ENCODE measurements around the gene LKAAEAR1.
"Not testable (repeated sequence)": the region's sequence is repeated elsewhere in the genome, so short reads cannot be mapped to it uniquely, and the experiment has no call there.

The LKAAEAR1 gene, protein sequence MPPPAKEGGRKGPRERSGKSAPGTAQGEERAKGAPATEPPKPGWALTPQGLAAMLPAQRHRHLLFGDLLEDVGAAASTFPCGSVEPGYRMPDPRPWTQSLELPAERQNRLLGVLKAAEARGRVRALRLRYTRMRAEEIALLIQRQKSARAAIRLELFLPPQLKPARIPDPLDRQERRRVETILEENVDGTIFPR

DNA sequence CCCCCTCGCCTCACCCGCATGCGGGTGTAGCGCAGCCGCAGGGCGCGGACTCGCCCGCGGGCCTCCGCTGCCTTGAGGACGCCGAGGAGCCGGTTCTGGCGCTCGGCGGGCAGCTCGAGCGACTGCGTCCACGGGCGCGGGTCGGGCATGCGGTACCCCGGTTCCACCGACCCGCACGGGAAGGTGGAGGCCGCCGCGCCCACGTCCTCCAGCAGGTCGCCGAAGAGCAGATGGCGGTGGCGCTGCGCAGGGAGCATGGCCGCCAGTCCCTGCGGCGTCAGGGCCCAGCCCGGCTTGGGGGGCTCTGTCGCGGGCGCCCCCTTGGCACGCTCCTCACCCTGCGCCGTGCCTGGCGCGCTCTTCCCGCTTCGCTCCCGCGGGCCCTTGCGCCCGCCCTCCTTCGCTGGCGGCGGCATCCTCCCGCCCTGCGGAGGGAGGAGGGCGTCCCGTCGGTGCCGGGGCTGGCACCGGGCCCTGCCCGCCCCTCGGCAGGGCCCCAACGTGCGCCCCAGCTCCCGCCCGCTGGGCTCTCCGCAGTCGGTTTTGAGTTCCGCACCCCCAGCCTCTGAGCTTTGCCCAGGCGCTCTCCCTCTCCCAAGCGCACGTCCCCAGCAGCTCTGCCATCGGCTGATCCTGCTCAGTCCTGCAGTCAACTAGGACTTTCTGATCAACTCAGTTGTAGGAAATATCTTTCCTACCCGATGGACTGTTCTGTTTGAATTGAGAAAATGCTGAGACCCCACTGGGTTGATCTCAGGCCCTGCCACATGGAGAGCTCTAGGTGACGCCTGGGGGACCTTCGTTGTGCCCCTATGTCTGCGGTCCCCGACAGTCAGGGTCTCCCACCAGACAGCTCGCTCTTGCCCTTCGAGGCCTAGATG lies at the start of gene LKAAEAR1:
TSS of gene LKAAEAR1 (minus strand) at position 595 of the 881 bp plus-strand sequence. CDS start at position 416, 179 bp downstream.
- DNase-seq, result no peak

DNA sequence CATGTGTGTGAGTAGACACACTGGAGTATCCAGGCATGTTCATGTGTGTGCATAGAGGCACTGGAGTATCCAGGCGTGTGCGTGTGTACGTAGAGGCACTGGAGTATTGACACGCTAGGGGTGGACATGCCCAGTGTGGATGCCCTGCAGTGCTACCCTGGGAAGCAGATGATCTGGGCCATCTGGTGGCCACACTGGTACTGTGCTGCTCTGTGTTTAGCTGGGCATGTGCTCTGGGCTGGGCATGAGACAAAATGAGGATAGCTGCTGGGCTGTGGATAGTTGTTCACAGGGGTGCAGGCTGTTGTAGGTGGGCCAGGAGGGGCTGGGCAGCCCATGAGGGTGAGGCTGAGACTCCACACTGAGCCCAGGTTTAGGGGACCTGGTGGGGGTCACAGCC lies 47.2 kb upstream of the LKAAEAR1 start:
- DNase-seq, result no peak

DNA sequence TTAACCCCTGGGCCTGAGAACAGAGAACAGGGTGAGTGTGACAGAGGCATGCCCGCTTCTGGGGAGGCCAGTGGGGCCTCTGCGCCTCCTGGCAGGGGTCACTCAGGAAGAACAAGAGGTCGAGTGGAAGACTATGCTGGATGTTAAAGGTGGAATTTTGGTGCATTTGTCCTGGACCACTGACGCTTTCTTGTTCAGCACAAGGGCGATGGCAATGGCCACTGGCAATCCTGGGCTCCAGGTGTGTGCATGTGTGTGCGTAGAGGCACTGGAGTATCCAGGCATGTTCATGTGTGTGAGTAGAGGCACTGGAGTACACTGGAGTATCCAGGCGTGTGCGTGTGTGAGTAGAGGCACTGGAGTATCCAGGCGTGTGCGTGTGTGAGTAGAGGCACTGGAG lies 46.7 kb upstream of the LKAAEAR1 start:
- DNase-seq, result no peak

DNA sequence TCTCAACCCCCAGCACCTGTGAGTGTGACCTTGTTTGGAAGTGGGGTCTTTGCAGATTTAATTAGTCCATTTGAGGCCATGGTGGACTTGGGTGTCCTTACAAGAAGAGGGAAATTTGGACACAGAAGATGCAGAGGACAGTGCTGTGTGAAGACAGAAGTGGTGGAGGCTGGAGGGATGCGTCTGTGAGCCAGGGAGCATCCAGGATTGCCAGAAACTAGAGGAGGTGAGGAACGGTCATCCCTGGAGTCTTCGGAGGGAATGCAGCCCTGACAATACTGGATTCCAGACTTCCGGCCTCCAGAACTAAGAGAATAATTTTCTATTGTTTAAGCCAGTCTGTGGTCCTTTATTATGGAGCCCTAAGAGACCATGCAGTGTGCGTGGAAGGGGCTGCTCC lies 46.1 kb upstream of the LKAAEAR1 start:
- DNase-seq, result no peak

DNA sequence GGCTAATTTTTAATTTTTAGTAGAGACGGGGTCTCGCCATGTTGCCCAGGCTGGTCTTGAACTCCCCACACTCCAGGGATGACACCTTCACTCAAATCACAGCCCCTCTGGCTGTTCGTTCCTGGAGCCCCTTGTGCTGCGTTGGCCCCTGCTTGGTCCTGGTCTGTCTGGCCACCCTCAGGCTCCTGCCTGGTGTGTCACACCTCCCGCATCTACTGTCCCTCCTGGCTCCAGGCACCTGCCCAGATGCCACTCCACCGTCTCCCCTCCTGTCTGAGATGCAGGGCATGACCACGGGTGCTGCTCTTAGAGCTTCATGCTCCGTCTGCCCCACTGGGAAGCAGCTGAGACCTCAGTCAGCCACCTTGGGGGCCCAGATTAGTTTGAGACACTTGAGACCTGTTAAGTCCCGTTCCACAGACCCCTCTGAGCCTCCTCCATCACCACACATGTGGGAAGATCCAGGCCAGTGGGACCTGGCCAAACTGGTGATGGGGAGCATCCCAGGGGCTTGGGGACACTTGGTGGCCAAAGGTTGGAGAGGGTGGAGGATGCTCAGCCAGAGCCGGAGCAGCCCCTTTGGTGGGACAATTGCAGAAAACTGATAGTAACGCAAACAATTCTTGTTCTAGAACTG lies 45.1 kb upstream of the LKAAEAR1 start:
- DNase-seq, result no peak

DNA sequence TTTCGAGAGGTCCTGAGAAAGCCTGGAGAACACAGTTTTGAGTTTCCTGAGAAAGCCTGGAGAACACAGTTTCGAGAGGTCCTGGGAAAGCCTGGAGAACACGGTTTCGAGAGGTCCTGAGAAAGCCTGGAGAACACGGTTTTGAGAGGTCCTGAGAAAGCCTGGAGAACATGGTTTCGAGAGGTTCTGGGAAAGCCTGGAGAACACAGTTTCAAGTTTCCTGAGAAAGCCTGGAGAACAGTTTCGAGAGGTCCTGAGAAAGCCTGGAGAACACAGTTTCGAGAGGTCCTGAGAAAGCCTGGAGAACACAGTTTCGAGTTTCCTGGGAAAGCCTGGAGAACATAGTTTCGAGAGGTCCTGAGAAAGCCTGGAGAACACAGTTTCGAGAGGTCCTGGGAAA lies 39.3 kb upstream of the LKAAEAR1 start:
- DNase-seq, result not testable (repeated sequence)

DNA sequence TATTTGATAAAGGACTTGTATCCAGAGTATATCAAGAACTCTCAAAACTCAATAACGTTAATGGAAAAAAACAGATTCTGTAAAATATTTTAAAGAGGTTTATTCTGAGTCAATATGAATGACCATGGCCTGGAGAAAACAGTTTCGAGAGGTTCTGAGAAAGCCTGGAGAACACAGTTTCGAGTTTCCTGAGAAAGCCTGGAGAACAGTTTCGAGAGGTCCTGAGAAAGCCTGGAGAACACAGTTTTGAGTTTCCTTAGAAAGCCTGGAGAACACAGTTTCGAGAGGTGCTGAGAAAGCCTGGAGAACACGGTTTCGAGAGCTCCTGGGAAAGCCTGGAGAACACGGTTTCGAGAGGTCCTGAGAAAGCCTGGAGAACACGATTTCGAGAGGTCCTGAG lies 38.7 kb upstream of the LKAAEAR1 start:
- DNase-seq, result not testable (repeated sequence)

DNA sequence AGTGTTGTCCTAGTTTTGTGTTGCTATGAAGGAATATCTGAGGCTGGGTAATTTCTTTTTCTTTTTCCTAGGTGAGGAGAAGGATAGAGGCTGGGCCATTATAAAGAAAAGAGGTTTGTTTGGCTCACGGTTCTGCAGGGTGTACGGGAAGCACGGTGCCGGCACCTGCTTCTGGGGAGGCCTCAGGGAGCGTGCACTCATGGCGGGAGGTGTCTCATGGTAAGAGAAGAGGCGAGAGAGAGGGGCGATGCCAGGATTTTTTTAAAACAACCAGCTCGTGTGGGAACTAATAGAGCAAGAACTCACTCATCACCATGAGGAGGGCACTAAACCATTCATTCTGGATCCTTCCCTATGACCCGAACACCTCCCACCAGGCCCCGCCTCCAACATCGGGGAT lies 37.4 kb upstream of the LKAAEAR1 start:
- no peak for DNase-seq

DNA sequence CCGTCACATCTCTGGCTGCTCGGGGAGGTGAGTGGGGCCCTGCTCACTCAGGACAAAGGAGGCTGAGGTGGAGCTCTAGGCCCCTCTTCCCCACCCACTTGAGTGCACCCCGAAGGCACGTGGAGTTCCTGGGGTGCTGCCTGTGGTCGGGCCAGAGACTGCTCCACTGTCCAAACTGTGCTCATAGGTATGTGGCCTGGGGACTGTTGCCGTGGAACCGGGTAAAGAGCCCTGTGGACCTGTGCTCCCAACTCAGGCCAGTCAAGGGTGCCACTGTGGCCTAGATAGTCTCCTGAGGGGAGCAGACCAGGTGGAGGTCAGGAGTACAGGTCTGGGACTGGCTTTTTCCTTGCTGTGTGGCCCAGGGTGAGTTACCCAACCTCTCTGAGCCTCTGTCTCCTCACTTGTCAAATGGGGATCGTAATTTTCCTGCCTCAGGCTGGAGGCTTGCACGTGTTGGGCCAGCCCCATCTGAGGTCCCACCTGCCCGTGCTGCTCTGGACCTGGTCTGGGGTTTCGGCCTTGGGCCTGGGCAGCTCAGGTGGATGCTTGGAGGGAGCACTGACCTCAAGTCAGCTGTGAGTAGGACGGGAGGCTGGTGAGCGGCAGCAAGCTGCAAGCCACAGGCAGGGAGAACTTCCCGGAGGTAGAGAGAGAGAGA lies 35.6 kb upstream of the LKAAEAR1 start:
- DNase-seq, result no peak

DNA sequence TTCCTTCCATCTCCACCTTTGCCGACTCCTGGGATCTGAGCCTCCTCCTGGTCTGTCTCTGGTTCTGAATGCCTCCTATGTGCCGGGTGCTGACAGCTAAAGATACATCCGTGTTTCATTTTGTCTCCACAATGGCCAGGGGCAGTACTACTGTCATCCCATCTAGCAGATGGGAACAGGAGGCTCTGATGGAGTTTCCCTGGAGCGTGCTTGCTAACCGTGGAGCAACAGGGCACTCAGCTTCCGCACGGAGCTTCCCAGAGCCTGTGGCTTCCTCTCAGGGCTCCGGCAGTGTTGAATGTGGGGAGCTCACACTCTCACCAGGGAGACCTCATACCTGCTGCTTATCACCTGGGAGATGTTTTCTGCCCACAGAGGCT lies 35.1 kb upstream of the LKAAEAR1 start:
- DNase-seq, result no peak

DNA sequence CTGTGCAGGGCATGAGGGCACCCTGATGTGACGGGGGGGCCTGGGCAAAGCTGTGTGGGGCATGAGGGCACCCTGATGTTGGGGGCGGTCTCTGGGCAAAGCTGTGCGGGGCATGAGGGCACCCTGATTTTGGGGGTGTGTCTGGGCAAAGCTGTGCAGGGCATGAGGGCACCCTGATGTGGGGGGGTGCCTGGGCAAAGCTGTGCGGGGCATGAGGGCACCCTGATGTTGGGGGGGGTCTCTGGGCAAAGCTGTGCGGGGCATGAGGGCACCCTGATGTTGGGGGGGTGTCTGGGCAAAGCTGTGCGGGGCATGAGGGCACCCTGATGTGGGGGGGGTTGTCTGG lies 33.2 kb upstream of the LKAAEAR1 start:
- DNase-seq, result not testable (repeated sequence)

DNA sequence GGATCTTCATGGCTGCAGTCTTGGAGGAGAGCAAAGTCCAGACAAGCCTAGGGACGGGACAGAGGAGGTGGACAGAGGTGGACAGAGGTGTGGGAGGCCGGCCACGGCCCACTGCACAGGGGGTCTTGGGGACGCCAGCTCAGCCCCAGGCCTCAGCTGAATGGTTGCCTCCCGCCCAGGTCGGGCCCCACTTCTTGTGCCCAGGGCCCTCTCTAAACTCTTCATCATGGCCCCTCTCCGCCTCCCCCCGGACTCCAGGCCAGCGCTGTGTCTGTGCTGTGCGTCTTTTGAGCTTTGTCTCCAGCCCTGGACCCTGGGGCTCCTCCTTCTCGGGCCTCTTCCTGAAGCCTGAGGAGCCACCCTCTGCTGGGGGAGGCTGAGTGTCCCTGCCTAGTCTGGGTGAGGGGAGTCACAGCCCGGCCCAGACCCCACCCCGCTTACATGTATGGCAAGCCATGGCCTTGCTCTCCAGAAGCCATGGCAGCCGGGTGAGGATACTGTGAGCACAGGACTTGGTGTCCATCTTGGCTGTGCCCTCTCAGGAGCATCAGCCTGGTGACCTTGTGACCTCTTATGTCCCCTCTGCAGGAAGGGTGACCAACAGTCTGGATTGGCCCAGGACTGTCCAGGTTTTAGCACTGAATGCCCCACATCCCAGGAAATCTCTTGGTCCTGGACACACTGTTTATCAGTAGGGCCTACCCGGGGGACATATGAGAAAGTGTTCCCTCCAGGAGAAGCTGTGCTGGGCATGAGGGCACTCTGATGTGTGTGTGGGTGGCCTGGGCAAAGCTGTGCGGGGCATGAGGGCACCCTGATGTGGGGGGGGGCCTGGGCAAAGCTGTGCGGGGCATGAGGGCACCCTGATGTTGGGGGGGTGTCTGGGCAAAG lies 32.6 kb upstream of the LKAAEAR1 start:
- DNase-seq, result no peak

DNA sequence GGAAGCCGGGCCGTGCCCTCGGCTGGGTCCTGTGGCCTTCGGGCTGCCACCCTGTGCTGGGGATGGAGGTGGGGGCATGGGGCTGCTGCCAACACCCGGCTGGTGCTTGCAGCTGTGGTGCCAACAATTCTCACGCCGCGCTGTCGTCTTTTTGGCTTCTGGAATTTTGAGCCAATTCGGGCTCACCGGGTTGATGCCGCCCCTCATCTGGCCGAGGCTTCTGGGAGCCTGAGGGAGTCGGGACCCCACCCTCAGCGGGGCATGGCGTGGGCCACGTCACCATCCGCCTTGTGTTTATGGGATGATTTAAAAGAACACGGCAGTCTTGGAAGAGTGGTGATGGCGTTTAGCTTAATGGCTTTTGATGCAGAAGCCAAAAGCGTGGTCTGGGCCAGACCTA lies 31.8 kb upstream of the LKAAEAR1 start:
- no peak for DNase-seq

DNA sequence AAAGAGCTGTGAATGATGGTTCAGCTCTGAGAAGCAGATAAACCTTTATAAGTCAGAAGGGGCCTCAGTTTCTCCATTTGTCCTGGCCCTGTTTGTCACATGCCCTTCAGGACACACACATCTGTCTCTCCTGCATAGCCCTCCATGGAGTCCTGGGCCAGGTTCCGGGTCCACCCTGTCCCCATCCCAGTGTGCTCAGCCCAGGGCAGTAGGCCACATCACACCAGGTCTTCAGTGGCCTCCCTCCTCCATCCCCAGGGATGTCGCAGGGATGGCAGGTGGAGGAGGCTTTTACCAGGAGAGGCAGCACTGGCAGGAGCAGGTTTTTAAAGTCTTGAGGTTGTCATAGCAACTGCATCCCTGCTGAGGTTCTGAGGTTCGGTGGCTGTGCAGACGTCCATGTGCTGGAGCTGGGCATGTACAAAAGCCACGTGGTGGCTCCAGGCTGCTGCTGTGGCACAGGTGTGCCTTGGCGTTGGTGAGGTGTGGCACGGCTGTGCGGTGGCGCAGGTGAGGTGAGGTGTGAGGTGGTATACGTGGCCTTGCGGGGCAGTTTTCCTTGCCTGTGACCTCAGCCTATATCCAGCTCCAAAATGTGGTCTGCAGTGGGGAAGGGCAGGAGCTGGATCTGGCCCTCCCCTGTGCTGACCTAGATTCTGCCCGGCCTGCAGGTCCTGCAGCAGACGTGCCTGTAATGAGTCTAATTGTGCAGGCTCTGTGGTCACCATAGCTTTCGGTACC lies 31.1 kb upstream of the LKAAEAR1 start:
- DNase-seq, result peak; percentile 66

DNA sequence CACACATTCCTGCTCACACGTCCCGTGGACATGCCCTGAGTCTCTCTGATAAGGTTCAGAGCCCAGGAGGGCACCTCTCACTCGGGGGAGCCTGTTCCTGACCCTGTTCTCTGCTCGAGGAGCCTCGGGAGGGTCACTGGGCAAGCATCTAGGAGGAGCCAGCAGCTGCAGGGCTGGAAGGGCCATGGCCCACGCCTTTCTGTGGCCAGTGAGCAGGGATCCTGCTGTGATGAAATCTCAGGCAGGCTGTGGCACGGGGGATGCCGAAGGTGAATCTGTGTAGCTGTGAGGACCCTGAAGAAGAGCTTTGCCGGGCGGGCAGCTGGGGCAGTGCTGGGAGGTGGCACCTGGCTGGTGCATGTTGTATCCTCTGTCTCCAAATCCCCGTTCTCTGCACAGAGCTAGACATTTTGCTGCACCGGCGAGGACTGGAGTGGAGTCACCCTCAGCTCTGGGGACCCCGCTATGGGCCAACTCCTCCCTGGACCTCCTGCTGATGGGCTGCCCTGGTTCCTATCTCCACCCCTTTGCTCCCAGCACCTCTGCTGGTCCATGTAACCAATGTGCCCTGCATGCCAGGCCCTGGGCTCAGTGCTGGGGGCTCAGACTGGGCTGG lies 30.3 kb upstream of the LKAAEAR1 start:
- DNase-seq, result no peak

DNA sequence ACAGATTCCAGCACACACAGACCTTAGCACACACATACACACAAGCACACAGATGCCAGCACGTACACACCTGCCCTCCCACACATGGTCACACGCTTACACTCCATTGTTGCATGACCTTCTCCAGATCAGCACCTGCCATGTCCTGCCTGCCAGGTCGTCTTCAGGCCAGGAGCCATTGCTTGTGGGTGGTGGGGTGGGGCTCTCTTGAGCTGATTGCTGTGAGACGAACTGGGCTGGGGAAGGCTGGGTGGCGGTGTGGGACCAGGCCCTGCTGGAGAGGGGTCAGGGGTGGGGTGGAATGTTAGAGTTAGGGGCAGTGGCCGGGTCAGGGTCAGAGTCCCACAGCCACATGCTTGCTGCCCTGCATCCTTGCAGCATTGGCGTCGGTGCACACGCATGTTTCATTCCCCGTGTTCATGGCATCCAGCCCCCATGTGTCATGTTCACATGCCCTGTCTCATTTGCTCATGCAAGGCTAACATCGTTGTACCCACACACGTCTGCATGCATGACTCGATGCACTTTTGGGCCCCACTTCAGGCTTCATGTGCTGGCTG lies 29.7 kb upstream of the LKAAEAR1 start:
- no peak for DNase-seq

DNA sequence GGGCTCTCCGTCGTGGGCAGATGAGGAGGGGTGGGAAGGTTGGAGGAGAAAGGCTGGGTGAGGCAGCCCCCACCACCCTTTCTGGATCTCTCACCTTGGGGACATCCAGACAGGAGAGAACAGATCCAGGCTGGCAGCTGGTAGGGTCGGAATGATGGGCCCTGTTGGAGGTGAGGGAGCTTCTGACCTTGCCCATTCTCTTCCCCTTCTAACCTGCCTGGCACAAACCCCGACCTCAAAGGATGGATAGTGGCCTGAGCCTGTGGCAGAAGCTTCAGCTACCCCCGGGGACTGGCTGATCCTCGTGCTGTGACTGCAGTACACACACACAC lies 29.2 kb upstream of the LKAAEAR1 start:
- DNase-seq, result no peak

DNA sequence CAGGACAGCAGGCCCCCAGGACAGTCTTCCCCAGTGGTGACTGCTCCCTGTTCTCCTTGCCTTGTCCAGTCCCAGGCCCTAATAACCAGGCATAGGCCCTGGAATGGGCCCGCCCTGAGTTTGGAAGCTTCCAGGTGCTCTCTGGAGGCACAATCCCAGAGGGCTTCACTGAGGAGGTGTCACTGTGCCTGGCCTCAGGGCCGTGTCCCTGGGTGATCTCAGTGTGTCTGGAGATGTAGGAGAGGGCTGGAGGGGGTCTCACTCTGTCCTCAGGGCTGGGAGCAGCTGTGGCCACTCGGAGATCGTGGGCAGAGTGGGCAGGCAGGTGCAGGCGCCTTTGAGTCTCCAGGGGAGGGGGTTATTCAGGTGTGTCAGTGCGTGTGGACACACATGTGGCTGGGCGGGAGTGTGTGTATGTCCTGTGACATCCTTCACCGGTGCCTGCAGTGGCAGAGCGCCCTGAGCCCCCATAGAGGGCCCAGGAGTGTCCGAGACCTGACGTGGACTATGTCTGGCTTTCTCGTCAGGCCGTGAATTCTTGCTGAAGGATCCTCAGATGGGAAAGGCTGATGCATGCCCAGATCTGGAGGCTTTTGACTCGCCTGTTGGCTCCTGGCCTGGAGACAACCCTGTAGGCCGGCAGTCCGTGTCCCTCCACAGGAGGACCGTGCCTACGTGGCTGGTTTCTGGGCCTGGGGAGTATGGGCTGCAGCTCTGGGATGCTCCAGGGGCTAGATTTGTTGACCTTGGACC lies 28.7 kb upstream of the LKAAEAR1 start:
- no peak for DNase-seq

DNA sequence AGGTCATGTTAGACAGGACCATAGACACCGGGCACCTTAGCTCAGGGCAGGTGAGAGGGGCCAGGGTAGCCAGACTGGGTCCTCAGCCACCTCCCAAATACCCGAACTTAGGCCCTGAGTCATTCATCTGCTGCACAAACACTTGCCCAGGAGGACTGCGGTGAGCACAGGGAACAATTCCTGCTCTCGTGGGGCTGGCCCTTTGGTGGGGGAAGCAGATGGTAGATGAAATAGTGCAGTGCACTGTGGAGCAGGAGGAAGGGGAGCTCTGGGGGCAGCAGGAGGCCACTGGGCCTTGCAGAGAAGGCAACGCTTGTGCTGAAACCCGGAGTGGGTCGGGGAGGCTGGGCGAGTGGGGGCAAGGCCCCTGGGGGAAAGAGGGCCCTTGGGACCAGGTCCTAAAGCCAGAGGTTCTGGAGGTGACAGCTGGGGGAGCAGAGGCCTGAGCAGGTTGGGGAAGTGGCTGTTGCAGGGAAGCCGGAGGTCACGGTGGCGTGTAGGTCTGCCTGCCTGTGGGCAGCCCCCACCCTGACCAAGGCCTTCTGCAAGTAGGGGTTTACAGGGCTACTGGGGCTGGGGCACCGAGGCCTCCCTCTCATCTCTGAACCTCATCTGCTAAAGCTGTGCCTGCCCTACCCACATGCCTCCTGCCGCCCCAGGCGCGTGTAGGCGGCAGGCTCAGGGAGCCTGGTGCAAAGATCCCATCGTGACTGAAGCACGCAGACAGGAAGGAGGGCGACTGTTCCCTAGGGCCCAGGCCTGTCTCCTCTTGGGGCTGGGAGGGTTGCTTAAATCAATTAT lies 27.8 kb upstream of the LKAAEAR1 start:
- no peak for DNase-seq
